RWPE2 (cell line): ENCODE results near the gene DSG3.
A peak's percentile ranks its signal among the peaks of the same experiment; 100 is the strongest.

Source experiments
- ATAC-seq: fragments of 200-7000 bp; cut with Tn5 transposase; 3 replicates; pipeline ENCODE4 v1.9.1; 2021; ENCODE audit warnings: low read depth
- DNase-seq: peaks from one replicate; pipeline ENCODE4 v3.0.0-alpha.2; 2020; ENCODE audit warnings: low spot score
- H3K27ac ChIP-seq: fragments of 450-650 bp; 2 replicates; pipeline ENCODE4 v1.5.1; 2017; ENCODE audit warnings: mild to moderate bottlenecking; ENCODE audit not compliant: poor library complexity, severe bottlenecking
- H3K27me3 ChIP-seq: fragments of 250-450 bp; sonication (Bioruptor Pico); 2 replicates; pipeline ENCODE4 v1.5.1; 2021; ENCODE audit warnings: mild to moderate bottlenecking, moderate library complexity; ENCODE audit not compliant: insufficient read depth, poor library complexity, severe bottlenecking
- H3K36me3 ChIP-seq: fragments of 250-450 bp; sonication (Bioruptor Pico); 2 replicates; pipeline ENCODE4 v1.5.1; 2020; ENCODE audit warnings: low read depth, mild to moderate bottlenecking, moderate library complexity
- H3K4me1 ChIP-seq: fragments of 250-450 bp; sonication (Bioruptor Pico); 2 replicates; pipeline ENCODE4 v1.5.1; 2021; ENCODE audit warnings: mild to moderate bottlenecking, moderate library complexity; ENCODE audit not compliant: insufficient read depth, poor library complexity, severe bottlenecking
- H3K4me3 ChIP-seq: fragments of 250-450 bp; sonication (Bioruptor Pico); 2 replicates; pipeline ENCODE4 v1.5.1; 2021; ENCODE audit warnings: mild to moderate bottlenecking, moderate library complexity; ENCODE audit not compliant: severe bottlenecking
- H3K9me3 ChIP-seq: fragments of 250-450 bp; sonication (Bioruptor Pico); 2 replicates; pipeline ENCODE4 v1.5.1; 2021; ENCODE audit warnings: mild to moderate bottlenecking, moderate library complexity; ENCODE audit not compliant: severe bottlenecking
- TF ChIP-seq, protein P1 (sequence below): fragments of 450-650 bp; IDR thresholded peaks from one replicate; pipeline ENCODE4 v1.5.1; 2017; ENCODE audit warnings: mild to moderate bottlenecking, moderate library complexity; ENCODE audit not compliant: poor library complexity, severe bottlenecking

DSG3 gene

DNA sequence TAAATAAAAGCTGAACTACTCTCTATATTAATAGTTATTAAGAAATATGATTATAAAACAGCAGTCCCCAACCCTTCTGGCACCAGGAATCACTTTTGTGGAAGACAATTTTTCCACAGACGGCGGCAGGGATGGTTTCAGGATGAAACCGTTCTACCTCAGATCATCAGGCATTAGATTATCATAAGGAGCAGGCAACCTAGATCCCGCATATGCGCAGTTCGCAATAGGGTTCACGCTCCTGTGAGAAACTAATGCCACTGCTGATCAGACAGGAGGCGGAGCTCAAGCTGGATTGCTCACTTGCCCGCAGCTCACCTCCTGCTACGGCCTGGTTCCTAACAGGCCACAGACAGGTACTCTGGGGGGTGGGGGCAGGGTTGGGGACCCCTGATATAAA, 31.1 kb downstream of the DSG3 start:
- ATAC-seq (no peak), DNase-seq (no peak)
- Histone ChIP-seq H3K4me3 (no peak overlapping the region), H3K27me3 (no peaks in the 10 kb centered on the region), H3K36me3 (peaks cover 55% of the 10 kb centered on the region), H3K9me3 (no peaks in the 10 kb centered on the region), H3K27ac (no peak overlapping the region), H3K4me1 (peaks cover 12% of the 10 kb centered on the region)
- TF ChIP-seq, protein P1, sequence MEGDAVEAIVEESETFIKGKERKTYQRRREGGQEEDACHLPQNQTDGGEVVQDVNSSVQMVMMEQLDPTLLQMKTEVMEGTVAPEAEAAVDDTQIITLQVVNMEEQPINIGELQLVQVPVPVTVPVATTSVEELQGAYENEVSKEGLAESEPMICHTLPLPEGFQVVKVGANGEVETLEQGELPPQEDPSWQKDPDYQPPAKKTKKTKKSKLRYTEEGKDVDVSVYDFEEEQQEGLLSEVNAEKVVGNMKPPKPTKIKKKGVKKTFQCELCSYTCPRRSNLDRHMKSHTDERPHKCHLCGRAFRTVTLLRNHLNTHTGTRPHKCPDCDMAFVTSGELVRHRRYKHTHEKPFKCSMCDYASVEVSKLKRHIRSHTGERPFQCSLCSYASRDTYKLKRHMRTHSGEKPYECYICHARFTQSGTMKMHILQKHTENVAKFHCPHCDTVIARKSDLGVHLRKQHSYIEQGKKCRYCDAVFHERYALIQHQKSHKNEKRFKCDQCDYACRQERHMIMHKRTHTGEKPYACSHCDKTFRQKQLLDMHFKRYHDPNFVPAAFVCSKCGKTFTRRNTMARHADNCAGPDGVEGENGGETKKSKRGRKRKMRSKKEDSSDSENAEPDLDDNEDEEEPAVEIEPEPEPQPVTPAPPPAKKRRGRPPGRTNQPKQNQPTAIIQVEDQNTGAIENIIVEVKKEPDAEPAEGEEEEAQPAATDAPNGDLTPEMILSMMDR: no peak

DNA sequence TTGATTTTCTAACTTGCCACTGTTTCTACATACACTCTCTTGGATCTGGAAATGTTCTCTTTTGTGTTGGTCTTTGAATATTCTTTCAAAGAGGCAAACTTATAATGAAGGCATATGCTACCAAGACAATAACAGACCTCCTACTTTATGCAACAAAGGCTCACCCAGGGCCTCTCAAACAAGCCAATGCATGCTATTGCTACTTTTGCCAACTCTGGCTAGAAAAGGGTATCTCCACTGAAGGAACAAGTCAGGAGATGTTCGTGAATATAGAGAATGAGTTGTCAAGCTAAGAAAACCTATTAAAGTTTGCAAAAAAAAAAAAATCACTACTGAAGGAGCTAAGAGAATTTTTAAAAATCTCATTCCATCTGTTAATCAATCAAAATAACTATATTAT, 34.5 kb downstream of the DSG3 start:
- Histone ChIP-seq H3K9me3 (no peaks in the 10 kb centered on the region), H3K27ac (peak overlapping the region; percentile 14), H3K4me1 (peaks cover 29% of the 10 kb centered on the region), H3K36me3 (peaks cover 25% of the 10 kb centered on the region), H3K4me3 (no peak overlapping the region), H3K27me3 (no peaks in the 10 kb centered on the region)
- ATAC-seq (0 out of 3 replicates have a peak, but pooled peaks have one; percentile 49), DNase-seq (no peak)
- TF ChIP-seq, protein P1: no peak

DNA sequence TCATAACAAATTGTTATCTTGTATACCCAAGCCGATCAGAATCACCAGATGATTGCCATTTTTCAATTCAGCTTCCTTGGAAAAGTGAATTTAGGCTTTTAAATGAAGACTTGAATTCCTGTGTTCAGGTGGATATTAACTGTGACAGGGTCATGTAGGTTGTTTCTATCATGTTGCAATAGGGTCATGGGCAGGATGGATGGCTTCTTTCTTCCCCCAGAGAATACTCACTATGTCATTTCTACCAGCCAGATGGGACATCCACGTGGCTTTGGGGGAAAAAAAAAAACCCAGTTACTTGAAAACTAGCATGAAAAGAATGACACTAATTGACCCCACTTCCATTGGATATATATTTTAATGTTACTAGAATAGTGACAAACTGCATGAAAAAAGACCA, 35.9 kb downstream of the DSG3 start:
- Histone ChIP-seq H3K36me3 (peaks cover 12% of the 10 kb centered on the region), H3K27me3 (no peaks in the 10 kb centered on the region), H3K9me3 (no peaks in the 10 kb centered on the region), H3K4me3 (no peak overlapping the region), H3K27ac (no peak overlapping the region), H3K4me1 (peaks cover 42% of the 10 kb centered on the region)
- no peak for DNase-seq
- ATAC-seq: no peak
- TF ChIP-seq, protein P1: no peak

DNA sequence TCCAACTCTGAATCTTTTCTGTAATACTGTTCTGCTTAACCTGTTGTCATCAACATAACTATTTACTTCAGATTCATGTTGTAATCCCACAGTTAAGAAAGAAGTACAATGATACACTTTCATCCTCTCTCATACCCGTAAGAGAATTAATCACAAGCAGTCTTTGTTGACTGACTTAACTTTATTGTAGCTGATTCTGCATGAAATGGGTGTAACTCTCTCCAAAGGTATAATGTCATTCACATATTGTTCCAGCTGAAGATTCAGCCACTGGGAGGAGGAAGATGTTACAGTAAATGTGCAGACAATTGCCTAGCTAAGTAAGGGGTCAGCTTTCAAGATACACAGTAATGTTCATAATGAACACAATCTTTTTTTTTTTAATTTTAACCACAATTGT, 36.9 kb downstream of the DSG3 start:
- H3K36me3 ChIP-seq: peaks cover 5% of the 10 kb centered on the region; the same call in 1 of the 2 replicates
- H3K27ac ChIP-seq: no peak overlapping the region
- no peaks in the 10 kb centered on the region for H3K27me3 ChIP-seq
- TF ChIP-seq, protein P1: no peak
- ATAC-seq: no peak
- H3K4me3 ChIP-seq: no peak overlapping the region
- peaks cover 53% of the 10 kb centered on the region for H3K4me1 ChIP-seq
- no peaks in the 10 kb centered on the region for H3K9me3 ChIP-seq
- no peak for DNase-seq

DNA sequence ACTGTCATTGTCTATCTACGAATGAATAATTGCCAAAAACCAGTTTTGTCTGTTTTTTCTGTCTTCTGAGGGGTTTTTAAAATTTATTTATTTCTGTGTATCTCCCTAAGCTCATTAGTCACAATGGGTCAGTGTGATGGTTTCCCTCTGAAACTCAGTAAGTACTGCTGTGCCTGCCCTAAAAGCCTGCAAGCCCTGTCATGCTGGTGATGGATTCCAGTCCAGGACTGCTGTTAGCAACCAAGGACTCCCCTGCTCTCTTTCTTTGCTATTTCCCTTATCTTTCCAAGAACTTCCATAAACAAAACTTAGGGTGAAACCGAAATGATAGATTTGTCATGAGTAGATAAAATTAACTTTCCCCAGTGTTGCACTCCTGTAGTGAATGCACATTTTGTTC, 38.6 kb downstream of the DSG3 start:
- ATAC-seq: no peak
- H3K36me3 ChIP-seq: no peaks in the 10 kb centered on the region

More for the DNA sequence above, 38.6 kb downstream of the DSG3 start:
- Histone ChIP-seq H3K4me1 (peaks cover 68% of the 10 kb centered on the region), H3K4me3 (no peak overlapping the region), H3K27ac (peak overlapping the region; percentile 95), H3K27me3 (no peaks in the 10 kb centered on the region), H3K9me3 (no peaks in the 10 kb centered on the region)
- TF ChIP-seq, protein P1: no peak
- no peak for DNase-seq
